C4-2B (cell line): Measurements from ENCODE around the gene PRPF6.

Experiments used
- ZFX ChIP-seq: fragments of 450-650 bp; IDR thresholded peaks from 2 replicates; pipeline ENCODE4 v1.6.1; 2017
- TF ChIP-seq, protein P1 (sequence below): fragments of 450-650 bp; conservative IDR thresholded peaks from 2 replicates; pipeline ENCODE4 v1.5.1; 2017; ENCODE audit warnings: mild to moderate bottlenecking

DNA sequence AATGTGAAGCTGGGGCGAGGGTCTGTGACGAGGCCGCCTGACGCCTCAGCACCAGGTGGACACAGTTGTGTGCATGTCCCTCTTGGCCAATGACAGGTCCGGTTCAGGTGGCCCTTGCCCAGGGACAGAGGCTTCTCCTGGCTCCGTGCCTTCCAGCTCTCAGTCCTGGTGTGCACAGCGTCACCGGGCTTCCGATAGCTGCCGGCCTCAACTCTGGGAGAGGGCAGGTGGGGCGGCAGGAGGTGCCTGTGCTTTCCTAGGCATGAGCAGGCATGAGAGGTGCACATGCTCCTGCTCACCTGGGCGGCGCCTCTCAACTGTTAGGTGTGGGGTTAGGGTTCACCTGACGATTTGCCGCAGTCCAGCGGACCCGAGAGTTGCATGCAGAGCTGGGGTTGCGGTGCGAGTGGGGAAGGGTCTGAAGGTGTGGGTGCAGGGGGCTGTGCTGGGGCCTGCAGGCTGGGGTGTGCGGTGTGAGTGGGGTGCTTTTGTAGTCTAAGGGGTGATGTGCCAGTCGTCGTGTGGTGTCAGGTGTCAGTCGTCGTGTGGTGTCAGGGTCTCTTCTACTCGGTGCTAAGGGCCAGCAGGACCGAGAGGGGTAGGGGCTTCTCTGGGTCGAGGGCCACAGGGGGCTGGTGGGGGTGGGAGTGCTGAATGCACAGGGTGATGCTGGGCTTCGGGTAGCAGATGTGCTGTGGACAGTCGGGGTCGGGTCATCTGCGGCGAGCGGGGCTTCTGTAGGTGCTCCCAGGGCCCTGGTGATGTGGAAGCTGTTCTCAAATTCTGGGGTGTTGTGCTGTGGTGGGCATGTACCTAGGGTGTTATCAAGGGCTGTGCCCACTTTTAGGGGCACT is 72.3 kb downstream of the PRPF6 start:
- TF ChIP-seq, protein P1, sequence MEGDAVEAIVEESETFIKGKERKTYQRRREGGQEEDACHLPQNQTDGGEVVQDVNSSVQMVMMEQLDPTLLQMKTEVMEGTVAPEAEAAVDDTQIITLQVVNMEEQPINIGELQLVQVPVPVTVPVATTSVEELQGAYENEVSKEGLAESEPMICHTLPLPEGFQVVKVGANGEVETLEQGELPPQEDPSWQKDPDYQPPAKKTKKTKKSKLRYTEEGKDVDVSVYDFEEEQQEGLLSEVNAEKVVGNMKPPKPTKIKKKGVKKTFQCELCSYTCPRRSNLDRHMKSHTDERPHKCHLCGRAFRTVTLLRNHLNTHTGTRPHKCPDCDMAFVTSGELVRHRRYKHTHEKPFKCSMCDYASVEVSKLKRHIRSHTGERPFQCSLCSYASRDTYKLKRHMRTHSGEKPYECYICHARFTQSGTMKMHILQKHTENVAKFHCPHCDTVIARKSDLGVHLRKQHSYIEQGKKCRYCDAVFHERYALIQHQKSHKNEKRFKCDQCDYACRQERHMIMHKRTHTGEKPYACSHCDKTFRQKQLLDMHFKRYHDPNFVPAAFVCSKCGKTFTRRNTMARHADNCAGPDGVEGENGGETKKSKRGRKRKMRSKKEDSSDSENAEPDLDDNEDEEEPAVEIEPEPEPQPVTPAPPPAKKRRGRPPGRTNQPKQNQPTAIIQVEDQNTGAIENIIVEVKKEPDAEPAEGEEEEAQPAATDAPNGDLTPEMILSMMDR: no peak
- no peak for TF ChIP-seq ZFX
